Osteoblast (primary cell): ENCODE data around the gene MYMK. TPM values are rescaled to one million over a fixed set of nuclear protein-coding genes. Genes with fewer than 3 reads are reported as not detected.

Experiments
- DNase-seq: peaks from one replicate; pipeline ENCODE4 v3.0.0; 2011; ENCODE audit warnings: low spot score, mixed read lengths; ENCODE audit not compliant: insufficient read length; ENCODE audit errors: missing footprints
- H2AFZ ChIP-seq: 2 replicates; pipeline ENCODE4 v1.6.0; 2011; ENCODE audit warnings: mild to moderate bottlenecking, low read length
- H3K27ac ChIP-seq: 2 replicates; pipeline ENCODE4 v1.5.1; 2011; ENCODE audit warnings: mild to moderate bottlenecking, low read depth, low read length, moderate library complexity
- H3K27me3 ChIP-seq: 2 replicates; pipeline ENCODE4 v1.6.0; 2012; ENCODE audit warnings: mild to moderate bottlenecking, control low read depth, inconsistent platforms, low read length, moderate library complexity; ENCODE audit not compliant: insufficient read depth
- H3K36me3 ChIP-seq: 2 replicates; pipeline ENCODE4 v1.5.1; 2011; ENCODE audit warnings: mild to moderate bottlenecking, low read length, control low read depth, moderate library complexity; ENCODE audit not compliant: insufficient read depth
- H3K4me1 ChIP-seq: 2 replicates; pipeline ENCODE4 v1.5.1; 2011; ENCODE audit warnings: mild to moderate bottlenecking, low read length, control low read depth, moderate library complexity; ENCODE audit not compliant: insufficient read depth
- H3K4me2 ChIP-seq: 2 replicates; pipeline ENCODE4 v1.6.0; 2011; ENCODE audit warnings: mild to moderate bottlenecking, low read length; ENCODE audit not compliant: insufficient read depth
- H3K4me3 ChIP-seq: fragments of 200-600 bp; sonication (generic); 3 replicates; pipeline ENCODE4 v1.5.1; 2012; ENCODE audit warnings: mild to moderate bottlenecking, low read length, inconsistent platforms; ENCODE audit not compliant: insufficient read depth
- H3K79me2 ChIP-seq: 2 replicates; pipeline ENCODE4 v1.6.0; 2012; ENCODE audit warnings: mild to moderate bottlenecking, low read length, control low read depth, inconsistent platforms; ENCODE audit not compliant: insufficient read depth
- H3K9me3 ChIP-seq: 2 replicates; pipeline ENCODE4 v1.5.1; 2011; ENCODE audit warnings: low read depth, low read length, control low read depth
- H4K20me1 ChIP-seq: 2 replicates; pipeline ENCODE4 v1.6.0; 2012; ENCODE audit warnings: mild to moderate bottlenecking, low read length, control low read depth; ENCODE audit not compliant: insufficient read depth
- CTCF ChIP-seq: IDR thresholded peaks from 2 replicates; pipeline ENCODE4 v1.5.1; 2011; ENCODE audit warnings: mild to moderate bottlenecking, low read depth, low read length, moderate library complexity; ENCODE audit errors: extremely low read depth
- total RNA-seq: library from RNA; depleted of rRNA; stranded (reverse); fragments of >200 nt; gene quantifications from 2 replicates; pipeline ENCODE4 v1.2.3, GENCODE V29; 2012

Gene MYMK
- total RNA-seq, 1 donor, result not detected

DNA sequence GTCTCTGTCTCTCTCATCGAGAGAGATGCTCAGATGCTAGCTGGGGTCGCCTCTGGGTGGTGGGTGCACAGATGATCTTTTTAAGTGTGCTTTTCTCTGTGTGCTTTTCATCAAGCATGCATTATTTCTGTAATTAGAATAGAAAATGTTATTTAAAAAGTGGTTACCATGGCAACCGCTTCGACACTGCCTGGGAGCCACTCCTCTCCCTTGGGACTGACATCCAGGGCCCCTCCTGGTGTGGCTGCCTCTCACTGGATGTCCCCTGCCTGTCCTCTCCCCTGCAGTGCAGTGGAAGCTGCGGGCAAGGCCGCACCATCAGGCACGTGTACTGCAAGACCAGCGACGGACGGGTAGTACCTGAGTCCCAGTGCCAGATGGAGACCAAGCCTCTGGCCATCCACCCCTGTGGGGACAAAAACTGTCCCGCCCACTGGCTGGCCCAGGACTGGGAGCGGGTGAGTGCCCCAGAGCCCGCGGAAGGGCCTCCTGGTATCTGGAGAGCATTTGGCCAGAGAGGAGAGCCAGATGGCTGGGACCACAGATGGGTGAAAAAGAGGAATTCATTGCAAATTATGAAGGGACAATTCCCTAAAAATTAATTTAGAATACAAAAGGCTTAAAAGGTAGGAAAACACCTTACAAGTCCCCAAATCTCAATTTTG, 44.5 kb upstream of the MYMK start:
- Histone ChIP-seq H3K4me3 (no peak overlapping the region), H3K27ac (no peak overlapping the region), H4K20me1 (no peaks in the 10 kb centered on the region), H3K27me3 (no peaks in the 10 kb centered on the region), H2AFZ (no peak overlapping the region), H3K4me1 (no peaks in the 10 kb centered on the region), H3K79me2 (no peaks in the 10 kb centered on the region), H3K4me2 (no peak overlapping the region), H3K9me3 (no peaks in the 10 kb centered on the region), H3K36me3 (no peaks in the 10 kb centered on the region)
- no peak for DNase-seq
- no peak for TF ChIP-seq CTCF

- H3K79me2 ChIP-seq, result no peaks in the 10 kb centered on the region
- H3K4me3 ChIP-seq, result no peak overlapping the region
- no peak overlapping the region for H2AFZ ChIP-seq
- DNase-seq, result no peak
- TF ChIP-seq CTCF, result no peak
- H3K36me3 ChIP-seq, result no peaks in the 10 kb centered on the region
- H3K27ac ChIP-seq, result no peak overlapping the region
- H3K9me3 ChIP-seq, result no peaks in the 10 kb centered on the region
- H4K20me1 ChIP-seq, result no peaks in the 10 kb centered on the region
- no peak overlapping the region for H3K4me2 ChIP-seq
- H3K4me1 ChIP-seq, result no peaks in the 10 kb centered on the region
- peaks cover 2% of the 10 kb centered on the region for H3K27me3 ChIP-seq
These were observed 43.4 kb upstream of the MYMK start for GRCh38 chr9:133568186-133568585.

GRCh38 chr9:133566817-133567216, 42.1 kb upstream of the MYMK start:
- no peaks in the 10 kb centered on the region for H3K79me2 ChIP-seq
- H3K36me3 ChIP-seq, result no peaks in the 10 kb centered on the region
- H3K9me3 ChIP-seq, result no peaks in the 10 kb centered on the region
- no peaks in the 10 kb centered on the region for H4K20me1 ChIP-seq
- no peak overlapping the region for H2AFZ ChIP-seq
- H3K4me2 ChIP-seq, result no peak overlapping the region
- no peak for TF ChIP-seq CTCF
- peaks cover 5% of the 10 kb centered on the region for H3K27me3 ChIP-seq
- no peaks in the 10 kb centered on the region for H3K4me1 ChIP-seq
- no peak overlapping the region for H3K27ac ChIP-seq
- DNase-seq, result no peak
- no peak overlapping the region for H3K4me3 ChIP-seq

DNA sequence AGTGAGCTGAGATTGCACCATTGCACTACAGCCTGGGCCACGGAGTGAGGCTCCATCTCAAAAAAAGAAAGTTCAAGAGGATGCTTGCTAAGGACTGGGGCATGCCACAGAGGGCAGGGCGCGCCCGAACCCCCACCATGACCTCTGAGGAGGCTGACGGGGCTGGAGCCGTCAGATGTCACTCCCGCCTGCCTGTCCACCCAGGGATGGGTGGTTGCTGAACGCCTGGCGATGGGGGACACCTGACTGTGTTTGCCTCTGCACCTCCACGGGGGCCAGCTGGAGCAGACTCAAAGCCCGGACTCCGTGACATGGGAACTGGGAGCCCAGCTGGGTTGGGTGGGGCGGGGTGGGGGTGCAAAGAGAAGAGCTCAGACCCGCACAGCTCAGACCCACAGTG, 41.6 kb upstream of the MYMK start:
- Histone ChIP-seq H3K27me3 (peaks cover 5% of the 10 kb centered on the region), H2AFZ (no peak overlapping the region), H3K79me2 (no peaks in the 10 kb centered on the region), H3K36me3 (no peaks in the 10 kb centered on the region), H3K4me2 (no peak overlapping the region), H3K4me1 (no peaks in the 10 kb centered on the region), H3K4me3 (no peak overlapping the region), H3K27ac (no peak overlapping the region), H3K9me3 (no peaks in the 10 kb centered on the region), H4K20me1 (no peaks in the 10 kb centered on the region)
- no peak for TF ChIP-seq CTCF
- no peak for DNase-seq
